Rectal smooth muscle tissue (tissue), 1 donor: Measurements from ENCODE around the gene SLC4A11.
"Not testable (repeated sequence)": the region's sequence is repeated elsewhere in the genome, so short reads cannot be mapped to it uniquely, and the experiment has no call there.

Experiments
- H3K27ac ChIP-seq: one replicate; pipeline ENCODE4 v1.7.0; 2013; ENCODE audit warnings: low read depth, low read length, inconsistent platforms
- H3K27me3 ChIP-seq: one replicate; pipeline ENCODE4 v1.7.0; 2013; ENCODE audit warnings: low read length; ENCODE audit not compliant: control insufficient read depth, insufficient read depth
- H3K36me3 ChIP-seq: one replicate; pipeline ENCODE4 v1.7.0; 2013; ENCODE audit warnings: low read length; ENCODE audit not compliant: control insufficient read depth, insufficient read depth
- H3K4me1 ChIP-seq: one replicate; pipeline ENCODE4 v1.7.0; 2013; ENCODE audit warnings: low read length; ENCODE audit not compliant: control insufficient read depth, insufficient read depth
- H3K4me3 ChIP-seq: one replicate; pipeline ENCODE4 v1.7.0; 2013; ENCODE audit warnings: low read length
- H3K9ac ChIP-seq: one replicate; pipeline ENCODE4 v1.7.0; 2013; ENCODE audit warnings: low read length

SLC4A11 gene

GRCh38 chr20:3199976-3200755, 38.8 kb downstream of the SLC4A11 start:
- H3K27ac ChIP-seq: no peak overlapping the region
- no peak overlapping the region for H3K9ac ChIP-seq
- H3K4me3 ChIP-seq: no peak overlapping the region
- no peaks in the 10 kb centered on the region for H3K27me3 ChIP-seq
- H3K36me3 ChIP-seq: peaks cover 20% of the 10 kb centered on the region
- H3K4me1 ChIP-seq: peaks cover 6% of the 10 kb centered on the region

- H3K4me1 ChIP-seq: peaks cover 6% of the 10 kb centered on the region
- H3K36me3 ChIP-seq: peaks cover 29% of the 10 kb centered on the region
- H3K9ac ChIP-seq: no peak overlapping the region
- H3K4me3 ChIP-seq: no peak overlapping the region
- H3K27ac ChIP-seq: no peak overlapping the region
- H3K27me3 ChIP-seq: no peaks in the 10 kb centered on the region
Measured at GRCh38 chr20:3199206-3199605, 39.8 kb downstream of the SLC4A11 start.

- Histone ChIP-seq H3K4me3 (no peak overlapping the region), H3K27me3 (no peaks in the 10 kb centered on the region), H3K36me3 (peaks cover 45% of the 10 kb centered on the region), H3K4me1 (no peaks in the 10 kb centered on the region), H3K9ac (no peak overlapping the region), H3K27ac (no peak overlapping the region)
Measured at GRCh38 chr20:3195590-3196237, 43.3 kb downstream of the SLC4A11 start.

GRCh38 chr20:3194617-3195280, 44.2 kb downstream of the SLC4A11 start:
- H3K4me1 ChIP-seq: no peaks in the 10 kb centered on the region
- H3K9ac ChIP-seq: no peak overlapping the region
- H3K4me3 ChIP-seq: no peak overlapping the region
- H3K36me3 ChIP-seq: peaks cover 44% of the 10 kb centered on the region
- H3K27me3 ChIP-seq: no peaks in the 10 kb centered on the region
- no peak overlapping the region for H3K27ac ChIP-seq

GRCh38 chr20:3193806-3194616, 45.0 kb downstream of the SLC4A11 start:
- peaks cover 44% of the 10 kb centered on the region for H3K36me3 ChIP-seq
- no peaks in the 10 kb centered on the region for H3K27me3 ChIP-seq
- H3K4me1 ChIP-seq: no peaks in the 10 kb centered on the region
- H3K4me3 ChIP-seq: no peak overlapping the region
- H3K27ac ChIP-seq: no peak overlapping the region
- no peak overlapping the region for H3K9ac ChIP-seq

- H3K9ac ChIP-seq: no peak overlapping the region
- no peaks in the 10 kb centered on the region for H3K27me3 ChIP-seq
- H3K4me1 ChIP-seq: no peaks in the 10 kb centered on the region
- no peak overlapping the region for H3K4me3 ChIP-seq
- peaks cover 44% of the 10 kb centered on the region for H3K36me3 ChIP-seq
- H3K27ac ChIP-seq: no peak overlapping the region
Measured at GRCh38 chr20:3192226-3193015, 46.6 kb downstream of the SLC4A11 start.

GRCh38 chr20:3190681-3191111, 48.3 kb downstream of the SLC4A11 start:
- Histone ChIP-seq H3K27me3 (no peaks in the 10 kb centered on the region), H3K27ac (no peak overlapping the region), H3K9ac (no peak overlapping the region), H3K4me3 (no peak overlapping the region), H3K36me3 (peaks cover 38% of the 10 kb centered on the region), H3K4me1 (no peaks in the 10 kb centered on the region)

- Histone ChIP-seq H3K36me3 (peaks cover 28% of the 10 kb centered on the region), H3K4me1 (no peaks in the 10 kb centered on the region), H3K27ac (no peak overlapping the region), H3K4me3 (no peak overlapping the region), H3K9ac (no peak overlapping the region), H3K27me3 (no peaks in the 10 kb centered on the region)
Measured at GRCh38 chr20:3189561-3190131, 49.3 kb downstream of the SLC4A11 start.

GRCh38 chr20:3188823-3189413, 50.1 kb downstream of the SLC4A11 start:
- Histone ChIP-seq H3K27me3 (no peaks in the 10 kb centered on the region), H3K27ac (no peak overlapping the region), H3K4me3 (no peak overlapping the region), H3K4me1 (no peaks in the 10 kb centered on the region), H3K9ac (no peak overlapping the region), H3K36me3 (peaks cover 22% of the 10 kb centered on the region)

- H3K36me3 ChIP-seq: peaks cover 21% of the 10 kb centered on the region
- H3K9ac ChIP-seq, H3K27me3 ChIP-seq, H3K27ac ChIP-seq, H3K4me1 ChIP-seq, H3K4me3 ChIP-seq: not testable (repeated sequence)
Measured at GRCh38 chr20:3187861-3188260, 51.1 kb downstream of the SLC4A11 start.
